GM23338 (cell line): ENCODE data around the gene NDRG2. TPM values are rescaled to one million over a fixed set of nuclear protein-coding genes. Genes with fewer than 3 reads are reported as not detected.

Experiments
- ATAC-seq: fragments of 200-7000 bp; cut with Tn5 transposase; 3 replicates; pipeline ENCODE4 v1.9.1; 2020
- DNase-seq: peaks from one replicate; pipeline ENCODE4 v3.0.0-alpha.2; 2015; ENCODE audit warnings: low spot score
- H2AFZ ChIP-seq: fragments of 200-600 bp; sonication (generic); 2 replicates; pipeline ENCODE4 v1.8.0; 2016; ENCODE audit warnings: antibody characterized with exemption, mild to moderate bottlenecking, moderate library complexity
- H3F3A ChIP-seq: fragments of 200-600 bp; sonication (generic); replicated peaks from 2 replicates; pipeline ENCODE4 v1.8.0; 2017; ENCODE audit warnings: antibody characterized with exemption, mixed run types, low read depth
- H3K27ac ChIP-seq: fragments of 200-600 bp; sonication (generic); 2 replicates; pipeline ENCODE4 v1.6.1; 2016; ENCODE audit warnings: low read depth
- H3K27me3 ChIP-seq: fragments of 200-600 bp; sonication (generic); 2 replicates; pipeline ENCODE4 v1.8.0; 2016; ENCODE audit warnings: mild to moderate bottlenecking, mixed run types, moderate library complexity; ENCODE audit not compliant: insufficient read depth
- H3K36me3 ChIP-seq: fragments of 200-600 bp; sonication (generic); 2 replicates; pipeline ENCODE4 v1.8.0; 2016; ENCODE audit warnings: mild to moderate bottlenecking; ENCODE audit not compliant: insufficient read depth
- H3K4me1 ChIP-seq: fragments of 200-600 bp; sonication (generic); 2 replicates; pipeline ENCODE4 v1.8.0; 2016; ENCODE audit warnings: mild to moderate bottlenecking, moderate library complexity; ENCODE audit not compliant: insufficient read depth
- H3K4me2 ChIP-seq: fragments of 200-600 bp; sonication (generic); 2 replicates; pipeline ENCODE4 v1.7.1; 2017; ENCODE audit warnings: mixed run types
- H3K4me3 ChIP-seq: fragments of 200-600 bp; sonication (generic); 2 replicates; pipeline ENCODE4 v1.6.1; 2016; ENCODE audit warnings: mixed run types
- H3K79me2 ChIP-seq: fragments of 200-600 bp; sonication (generic); replicated peaks from 2 replicates; pipeline ENCODE4 v1.8.0; 2017; ENCODE audit warnings: mild to moderate bottlenecking; ENCODE audit not compliant: insufficient read depth
- H3K9me2 ChIP-seq: fragments of 200-600 bp; sonication (generic); 2 replicates; pipeline ENCODE4 v1.8.0; 2017; ENCODE audit not compliant: insufficient read depth
- H4K20me1 ChIP-seq: fragments of 200-600 bp; sonication (generic); replicated peaks from 2 replicates; pipeline ENCODE4 v1.8.0; 2017; ENCODE audit warnings: mild to moderate bottlenecking; ENCODE audit not compliant: insufficient read depth
- H3K27ac Mint-ChIP-seq: 2 replicates; pipeline ENCODE4 v1.8.0; 2020; ENCODE audit warnings: inconsistent platforms, mild to moderate bottlenecking, moderate library complexity, mixed read lengths
- H3K27me3 Mint-ChIP-seq: 3 replicates; pipeline ENCODE4 v1.8.0; 2022; ENCODE audit warnings: low read depth, mild to moderate bottlenecking, moderate library complexity, mixed read lengths, inconsistent platforms; ENCODE audit not compliant: insufficient read depth, poor library complexity
- H3K36me3 Mint-ChIP-seq: 3 replicates; pipeline ENCODE4 v1.8.0; 2021; ENCODE audit warnings: low read depth, mild to moderate bottlenecking, inconsistent platforms, moderate library complexity, mixed read lengths
- H3K4me1 Mint-ChIP-seq: 3 replicates; pipeline ENCODE4 v1.8.0; 2020; ENCODE audit warnings: mild to moderate bottlenecking, inconsistent platforms, mixed read lengths
- H3K4me3 Mint-ChIP-seq: 3 replicates; pipeline ENCODE4 v1.8.0; 2021; ENCODE audit warnings: moderate library complexity, mild to moderate bottlenecking, inconsistent platforms, mixed read lengths
- H3K9me3 Mint-ChIP-seq: 3 replicates; pipeline ENCODE4 v1.8.0; 2020; ENCODE audit warnings: moderate library complexity, mild to moderate bottlenecking, inconsistent platforms, mixed read lengths
- CREB1 ChIP-seq: fragments of 250-450 bp; sonication (Bioruptor Pico); IDR thresholded peaks from 2 replicates; pipeline ENCODE4 v1.5.0; 2020; ENCODE audit warnings: low read depth, mild to moderate bottlenecking, moderate library complexity
- EZH2phosphoT487 ChIP-seq: fragments of 200-600 bp; sonication (generic); IDR thresholded peaks from one replicate; pipeline ENCODE4 v1.8.1; 2018; ENCODE audit warnings: antibody characterized with exemption; ENCODE audit not compliant: unreplicated experiment
- JUNB ChIP-seq: IDR thresholded peaks from one replicate; pipeline ENCODE4 v1.6.1; 2016; ENCODE audit warnings: antibody characterized with exemption; ENCODE audit not compliant: unreplicated experiment
- NANOG ChIP-seq: IDR thresholded peaks from 2 replicates; pipeline ENCODE4 v1.6.1; 2016; ENCODE audit warnings: antibody characterized with exemption, borderline replicate concordance
- POLR2AphosphoS5 ChIP-seq: IDR thresholded peaks from 2 replicates; pipeline ENCODE4 v1.6.1; 2016; ENCODE audit warnings: antibody characterized with exemption, low read depth
- STAT1 ChIP-seq: IDR thresholded peaks from one replicate; pipeline ENCODE4 v1.6.1; 2016; ENCODE audit warnings: antibody characterized with exemption; ENCODE audit not compliant: unreplicated experiment
- ZNF331 ChIP-seq: fragments of 250-450 bp; sonication (Bioruptor Pico); IDR thresholded peaks from 2 replicates; pipeline ENCODE4 v1.5.0; 2020; ENCODE audit warnings: low read depth, mild to moderate bottlenecking, moderate library complexity
- polyA plus RNA-seq: library from polyadenylated mRNA; unstranded; fragments of >200 nt; fragmentation: Nextera tagmentation; extraction: Ambion mirVana; gene quantifications from 2 replicates; pipeline ENCODE4 v1.2.1, GENCODE V29; 2016
- total RNA-seq: library from RNA; depleted of rRNA; stranded (reverse); fragments of >200 nt; shearing (Covaris generic); gene quantifications from 2 replicates; pipeline ENCODE4 v1.2.3, GENCODE V29; 2014
- TF ChIP-seq, protein P1 (sequence below), 2 experiments: fragments of 200-600 bp in 1 of 2; sonication (generic) in 1 of 2; conservative IDR thresholded peaks; 2 replicates each; pipeline versions ENCODE4 v1.5.1 to v1.6.1; 2016 to 2017; ENCODE audit warnings: antibody characterized with exemption in 2 of 2, low read depth in 2 of 2, mild to moderate bottlenecking in 2 of 2, moderate library complexity in 1 of 2
- TF ChIP-seq, protein P2 (sequence below): fragments of 250-450 bp; sonication (Bioruptor Pico); IDR thresholded peaks from 2 replicates; pipeline ENCODE4 v1.5.0; 2020; ENCODE audit warnings: mild to moderate bottlenecking, moderate library complexity
- TF ChIP-seq, protein P3 (sequence below): IDR thresholded peaks from 2 replicates; pipeline ENCODE4 v1.6.1; 2016; ENCODE audit warnings: antibody characterized with exemption

Gene NDRG2
- total and polyA plus RNA-seq, 2 experiments from 2014 or later = 8.8 to 20.6 TPM

DNA sequence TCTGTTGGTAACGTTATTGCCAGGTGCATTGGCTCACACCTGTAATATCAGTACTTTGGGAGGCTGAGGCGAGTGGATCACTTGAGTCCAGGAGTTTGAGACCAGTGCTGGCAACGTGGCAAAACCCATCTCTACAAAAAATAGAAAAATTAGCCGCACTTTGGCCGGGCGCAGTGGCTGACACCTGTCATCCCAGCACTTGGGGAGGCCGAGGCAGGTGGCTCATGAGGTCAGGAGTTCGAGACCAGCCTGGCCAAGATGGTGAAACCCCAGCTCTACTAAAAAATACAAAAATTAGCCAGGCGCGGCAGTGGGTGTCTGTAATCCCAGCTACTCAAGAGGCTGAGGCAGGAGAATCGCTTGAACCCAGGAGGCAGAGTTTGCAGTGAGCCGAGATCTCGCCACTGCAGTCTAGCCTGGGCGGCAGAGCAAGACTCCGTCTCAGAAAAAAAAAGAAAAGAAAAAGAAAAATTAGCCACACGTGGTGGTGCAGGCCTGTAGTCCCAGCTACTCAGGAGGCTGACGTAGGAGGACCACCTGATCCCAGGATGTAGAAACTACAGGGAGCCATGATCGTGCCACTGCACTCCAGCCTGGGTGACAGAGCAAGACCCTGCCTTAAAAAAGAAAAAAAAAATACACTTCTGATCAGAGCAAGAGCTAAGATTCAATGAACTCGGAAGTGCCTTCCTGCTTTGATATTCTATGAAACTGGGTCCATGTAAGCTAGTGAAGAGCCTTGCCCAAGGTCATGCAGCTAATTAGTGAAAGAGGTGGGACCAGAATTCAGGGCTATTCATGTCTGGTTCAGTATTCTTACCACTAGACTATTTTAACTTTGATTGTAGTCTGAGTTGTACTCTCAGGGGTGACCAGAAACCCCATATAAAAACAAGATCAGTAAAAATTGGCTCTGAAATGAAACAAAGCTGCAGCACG, 28.6 kb upstream of the NDRG2 start:
- Mint-ChIP-seq H3K36me3 (no peaks in the 10 kb centered on the region), H3K4me3 (no peak overlapping the region), H3K4me1 (peaks cover 10% of the 10 kb centered on the region; the same call in 2 of the 3 replicates), H3K27me3 (peaks cover 5% of the 10 kb centered on the region), H3K27ac (no peak overlapping the region), H3K9me3 (no peaks in the 10 kb centered on the region)
- no peaks in the 10 kb centered on the region; the same call in 1 of the 2 replicates for H3K9me2 ChIP-seq
- TF ChIP-seq ZNF331 (no peak), POLR2AphosphoS5 (no peak), NANOG (no peak), CREB1 (CRISPR knock-in tag) (no peak), STAT1 (no peak), JUNB (no peak), EZH2phosphoT487 (no peak)
- TF ChIP-seq, protein P1, sequence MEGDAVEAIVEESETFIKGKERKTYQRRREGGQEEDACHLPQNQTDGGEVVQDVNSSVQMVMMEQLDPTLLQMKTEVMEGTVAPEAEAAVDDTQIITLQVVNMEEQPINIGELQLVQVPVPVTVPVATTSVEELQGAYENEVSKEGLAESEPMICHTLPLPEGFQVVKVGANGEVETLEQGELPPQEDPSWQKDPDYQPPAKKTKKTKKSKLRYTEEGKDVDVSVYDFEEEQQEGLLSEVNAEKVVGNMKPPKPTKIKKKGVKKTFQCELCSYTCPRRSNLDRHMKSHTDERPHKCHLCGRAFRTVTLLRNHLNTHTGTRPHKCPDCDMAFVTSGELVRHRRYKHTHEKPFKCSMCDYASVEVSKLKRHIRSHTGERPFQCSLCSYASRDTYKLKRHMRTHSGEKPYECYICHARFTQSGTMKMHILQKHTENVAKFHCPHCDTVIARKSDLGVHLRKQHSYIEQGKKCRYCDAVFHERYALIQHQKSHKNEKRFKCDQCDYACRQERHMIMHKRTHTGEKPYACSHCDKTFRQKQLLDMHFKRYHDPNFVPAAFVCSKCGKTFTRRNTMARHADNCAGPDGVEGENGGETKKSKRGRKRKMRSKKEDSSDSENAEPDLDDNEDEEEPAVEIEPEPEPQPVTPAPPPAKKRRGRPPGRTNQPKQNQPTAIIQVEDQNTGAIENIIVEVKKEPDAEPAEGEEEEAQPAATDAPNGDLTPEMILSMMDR (conservative IDR thresholded peaks at IDR 0.05; ENCODE audit: low read depth in 2 of 2) = no peak
- TF ChIP-seq, protein P2, sequence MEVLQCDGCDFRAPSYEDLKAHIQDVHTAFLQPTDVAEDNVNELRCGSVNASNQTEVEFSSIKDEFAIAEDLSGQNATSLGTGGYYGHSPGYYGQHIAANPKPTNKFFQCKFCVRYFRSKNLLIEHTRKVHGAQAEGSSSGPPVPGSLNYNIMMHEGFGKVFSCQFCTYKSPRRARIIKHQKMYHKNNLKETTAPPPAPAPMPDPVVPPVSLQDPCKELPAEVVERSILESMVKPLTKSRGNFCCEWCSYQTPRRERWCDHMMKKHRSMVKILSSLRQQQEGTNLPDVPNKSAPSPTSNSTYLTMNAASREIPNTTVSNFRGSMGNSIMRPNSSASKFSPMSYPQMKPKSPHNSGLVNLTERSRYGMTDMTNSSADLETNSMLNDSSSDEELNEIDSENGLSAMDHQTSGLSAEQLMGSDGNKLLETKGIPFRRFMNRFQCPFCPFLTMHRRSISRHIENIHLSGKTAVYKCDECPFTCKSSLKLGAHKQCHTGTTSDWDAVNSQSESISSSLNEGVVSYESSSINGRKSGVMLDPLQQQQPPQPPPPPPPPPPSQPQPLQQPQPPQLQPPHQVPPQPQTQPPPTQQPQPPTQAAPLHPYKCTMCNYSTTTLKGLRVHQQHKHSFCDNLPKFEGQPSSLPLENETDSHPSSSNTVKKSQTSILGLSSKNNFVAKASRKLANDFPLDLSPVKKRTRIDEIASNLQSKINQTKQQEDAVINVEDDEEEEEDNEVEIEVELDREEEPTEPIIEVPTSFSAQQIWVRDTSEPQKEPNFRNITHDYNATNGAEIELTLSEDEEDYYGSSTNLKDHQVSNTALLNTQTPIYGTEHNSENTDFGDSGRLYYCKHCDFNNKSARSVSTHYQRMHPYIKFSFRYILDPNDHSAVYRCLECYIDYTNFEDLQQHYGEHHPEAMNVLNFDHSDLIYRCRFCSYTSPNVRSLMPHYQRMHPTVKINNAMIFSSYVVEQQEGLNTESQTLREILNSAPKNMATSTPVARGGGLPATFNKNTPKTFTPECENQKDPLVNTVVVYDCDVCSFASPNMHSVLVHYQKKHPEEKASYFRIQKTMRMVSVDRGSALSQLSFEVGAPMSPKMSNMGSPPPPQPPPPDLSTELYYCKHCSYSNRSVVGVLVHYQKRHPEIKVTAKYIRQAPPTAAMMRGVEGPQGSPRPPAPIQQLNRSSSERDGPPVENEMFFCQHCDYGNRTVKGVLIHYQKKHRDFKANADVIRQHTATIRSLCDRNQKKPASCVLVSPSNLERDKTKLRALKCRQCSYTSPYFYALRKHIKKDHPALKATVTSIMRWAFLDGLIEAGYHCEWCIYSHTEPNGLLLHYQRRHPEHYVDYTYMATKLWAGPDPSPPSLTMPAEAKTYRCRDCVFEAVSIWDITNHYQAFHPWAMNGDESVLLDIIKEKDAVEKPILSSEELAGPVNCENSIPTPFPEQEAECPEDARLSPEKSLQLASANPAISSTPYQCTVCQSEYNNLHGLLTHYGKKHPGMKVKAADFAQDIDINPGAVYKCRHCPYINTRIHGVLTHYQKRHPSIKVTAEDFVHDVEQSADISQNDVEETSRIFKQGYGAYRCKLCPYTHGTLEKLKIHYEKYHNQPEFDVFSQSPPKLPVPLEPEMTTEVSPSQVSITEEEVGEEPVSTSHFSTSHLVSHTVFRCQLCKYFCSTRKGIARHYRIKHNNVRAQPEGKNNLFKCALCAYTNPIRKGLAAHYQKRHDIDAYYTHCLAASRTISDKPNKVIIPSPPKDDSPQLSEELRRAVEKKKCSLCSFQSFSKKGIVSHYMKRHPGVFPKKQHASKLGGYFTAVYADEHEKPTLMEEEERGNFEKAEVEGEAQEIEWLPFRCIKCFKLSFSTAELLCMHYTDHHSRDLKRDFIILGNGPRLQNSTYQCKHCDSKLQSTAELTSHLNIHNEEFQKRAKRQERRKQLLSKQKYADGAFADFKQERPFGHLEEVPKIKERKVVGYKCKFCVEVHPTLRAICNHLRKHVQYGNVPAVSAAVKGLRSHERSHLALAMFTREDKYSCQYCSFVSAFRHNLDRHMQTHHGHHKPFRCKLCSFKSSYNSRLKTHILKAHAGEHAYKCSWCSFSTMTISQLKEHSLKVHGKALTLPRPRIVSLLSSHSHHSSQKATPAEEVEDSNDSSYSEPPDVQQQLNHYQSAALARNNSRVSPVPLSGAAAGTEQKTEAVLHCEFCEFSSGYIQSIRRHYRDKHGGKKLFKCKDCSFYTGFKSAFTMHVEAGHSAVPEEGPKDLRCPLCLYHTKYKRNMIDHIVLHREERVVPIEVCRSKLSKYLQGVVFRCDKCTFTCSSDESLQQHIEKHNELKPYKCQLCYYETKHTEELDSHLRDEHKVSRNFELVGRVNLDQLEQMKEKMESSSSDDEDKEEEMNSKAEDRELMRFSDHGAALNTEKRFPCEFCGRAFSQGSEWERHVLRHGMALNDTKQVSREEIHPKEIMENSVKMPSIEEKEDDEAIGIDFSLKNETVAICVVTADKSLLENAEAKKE (CRISPR knock-in tag) = no peak
- TF ChIP-seq, protein P3, sequence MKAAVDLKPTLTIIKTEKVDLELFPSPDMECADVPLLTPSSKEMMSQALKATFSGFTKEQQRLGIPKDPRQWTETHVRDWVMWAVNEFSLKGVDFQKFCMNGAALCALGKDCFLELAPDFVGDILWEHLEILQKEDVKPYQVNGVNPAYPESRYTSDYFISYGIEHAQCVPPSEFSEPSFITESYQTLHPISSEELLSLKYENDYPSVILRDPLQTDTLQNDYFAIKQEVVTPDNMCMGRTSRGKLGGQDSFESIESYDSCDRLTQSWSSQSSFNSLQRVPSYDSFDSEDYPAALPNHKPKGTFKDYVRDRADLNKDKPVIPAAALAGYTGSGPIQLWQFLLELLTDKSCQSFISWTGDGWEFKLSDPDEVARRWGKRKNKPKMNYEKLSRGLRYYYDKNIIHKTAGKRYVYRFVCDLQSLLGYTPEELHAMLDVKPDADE = no peak
- no peaks in the 10 kb centered on the region for H4K20me1 ChIP-seq
- ATAC-seq (no peak), DNase-seq (no peak)
- H3K27me3 ChIP-seq = no peaks in the 10 kb centered on the region
- H3K4me2 ChIP-seq = no peak overlapping the region
- H3K4me3 ChIP-seq = no peak overlapping the region
- no peaks in the 10 kb centered on the region for H3K36me3 ChIP-seq
- no peaks in the 10 kb centered on the region for H3K79me2 ChIP-seq
- no peak overlapping the region for H2AFZ ChIP-seq
- H3K27ac ChIP-seq = no peak overlapping the region
- peaks cover 6% of the 10 kb centered on the region; the same call in 1 of the 2 replicates for H3K4me1 ChIP-seq
- H3F3A ChIP-seq = no peaks in the 10 kb centered on the region
